Lung (tissue), 12 donors: ENCODE results near the gene LPCAT2. TPM values are rescaled to one million over a fixed set of nuclear protein-coding genes. Genes with fewer than 3 reads are reported as not detected.

ENCODE experiments used
- ATAC-seq: fragments of 200-7000 bp; cut with Tn5 transposase; one replicate; pipeline ENCODE4 v1.9.1; 2020; ENCODE audit warnings: moderate number of reproducible peaks; ENCODE audit not compliant: insufficient read depth, low FRiP score
- DNase-seq, 3 donors: peaks; one replicate each; pipeline ENCODE4 v3.0.0-alpha.2; 2013 to 2017
- H3K27ac ChIP-seq, 2 donors: one replicate each; pipeline ENCODE4 v1.5.1; 2013; ENCODE audit warnings: mild to moderate bottlenecking in 2 of 2, moderate library complexity in 2 of 2, control low read depth in 1 of 2, inconsistent platforms in 1 of 2, low read depth in 1 of 2, low read length in 1 of 2
- H3K27me3 ChIP-seq, 3 donors: one replicate each; pipeline ENCODE4 v1.5.1; 2013; ENCODE audit warnings: low read length in 2 of 3; ENCODE audit not compliant: control insufficient read depth in 3 of 3, insufficient read depth in 3 of 3
- H3K36me3 ChIP-seq, 4 donors: one replicate each; pipeline ENCODE4 v1.5.1; 2013; ENCODE audit warnings: low read length in 4 of 4, mild to moderate bottlenecking in 1 of 4, moderate library complexity in 1 of 4; ENCODE audit not compliant: control insufficient read depth in 4 of 4, insufficient read depth in 4 of 4
- H3K4me1 ChIP-seq, 5 donors: one replicate each; pipeline ENCODE4 v1.5.1; 2013; ENCODE audit warnings: low read length in 5 of 5, mild to moderate bottlenecking in 2 of 5, moderate library complexity in 1 of 5; ENCODE audit not compliant: control insufficient read depth in 5 of 5, insufficient read depth in 5 of 5
- H3K4me3 ChIP-seq: one replicate; pipeline ENCODE4 v1.5.1; 2013; ENCODE audit warnings: mild to moderate bottlenecking, control low read depth, moderate library complexity
- H3K9ac ChIP-seq, 2 donors: one replicate each; pipeline ENCODE4 v1.5.1; 2013; ENCODE audit warnings: low read length in 2 of 2, control low read depth in 1 of 2; ENCODE audit not compliant: insufficient read depth in 1 of 2
- H3K9me3 ChIP-seq, 4 donors: one replicate each; pipeline ENCODE4 v1.5.1; 2013; ENCODE audit warnings: low read length in 3 of 4, mild to moderate bottlenecking in 1 of 4, moderate library complexity in 1 of 4; ENCODE audit not compliant: control insufficient read depth in 4 of 4, insufficient read depth in 3 of 4
- CTCF ChIP-seq: IDR thresholded peaks from 2 replicates; pipeline ENCODE4 v1.5.1; 2012; ENCODE audit warnings: mild to moderate bottlenecking; ENCODE audit errors: control extremely low read depth, extremely low read depth
- WGBS, 2 donors: extraction: QIAGEN DNeasy Blood & Tissue Kit; methylation state at CpG; one replicate each; pipeline ENCODE4 v1.1.7; 2013; 5-methylcytosine and 5-hydroxymethylcytosine counted together
- polyA plus RNA-seq, 2 donors: library from polyadenylated mRNA; stranded (reverse); fragments of 200-250 nt; gene quantifications; one replicate each; pipeline ENCODE4 v1.2.1, GENCODE V29; 2013
- total RNA-seq, 2 donors: library from RNA; depleted of rRNA in 1 of 2; stranded (reverse); fragments of >200 nt in 1 of 2; gene quantifications; one replicate each; pipeline ENCODE4 v1.2.1, GENCODE V29; 2014 to 2021
- donor health status: control.
- donor health status: control.
- donor health status: Bipolar disorder and iron deficiency.
- donor health status: healthy.
- donor health status: DM: yes; HTN: yes; CAD: no.

The LPCAT2 gene
- total and polyA plus RNA-seq, 4 donors = 9.5 to 25.3 (median 19.4) TPM

- no peak for DNase-seq
- H3K9ac ChIP-seq = no peak overlapping the region
- TF ChIP-seq CTCF = no peak
- ATAC-seq = no peak
- peaks cover 0 to 83% (median 40%) of the 10 kb centered on the region in 4 donors for H3K36me3 ChIP-seq
- no peaks in the 10 kb centered on the region for H3K27me3 ChIP-seq
- no peak overlapping the region for H3K4me3 ChIP-seq
- H3K4me1 ChIP-seq = peaks cover 0 to 17% (median 8%) of the 10 kb centered on the region in 5 donors
- WGBS, 2 donors = 96 to 98% methylated on average over 2 of the region's 2 CpGs
- peaks cover 0 to 2% (median 0%) of the 10 kb centered on the region in 4 donors for H3K9me3 ChIP-seq
- no peak overlapping the region for H3K27ac ChIP-seq
Measured at GRCh38 chr16:55490301-55490700, 18.6 kb upstream of the LPCAT2 start.

GRCh38 chr16:55491691-55492090 lies 17.2 kb upstream of the LPCAT2 start:
- ATAC-seq = no peak
- H3K9me3 ChIP-seq = no peaks in the 10 kb centered on the region
- H3K27ac ChIP-seq = no peak overlapping the region
- H3K4me3 ChIP-seq = no peak overlapping the region
- TF ChIP-seq CTCF = no peak
- no peak for DNase-seq
- H3K4me1 ChIP-seq = peaks cover 0 to 26% (median 18%) of the 10 kb centered on the region in 5 donors
- WGBS, 2 donors = 75 to 83% methylated on average over 7 of the region's 7 CpGs
- H3K36me3 ChIP-seq = peaks cover 0 to 85% (median 39%) of the 10 kb centered on the region in 4 donors
- no peaks in the 10 kb centered on the region for H3K27me3 ChIP-seq
- no peak overlapping the region for H3K9ac ChIP-seq

GRCh38 chr16:55492756-55493380 lies 16.0 kb upstream of the LPCAT2 start:
- H3K27ac ChIP-seq = no peak overlapping the region
- H3K9me3 ChIP-seq = no peaks in the 10 kb centered on the region
- ATAC-seq (no peak), DNase-seq (no peak)
- TF ChIP-seq CTCF = no peak
- H3K4me1 ChIP-seq = peaks cover 0 to 26% (median 18%) of the 10 kb centered on the region in 5 donors
- H3K36me3 ChIP-seq = peaks cover 0 to 82% (median 37%) of the 10 kb centered on the region in 4 donors
- no peak overlapping the region for H3K4me3 ChIP-seq
- 83 to 93% methylated on average over 10 of the region's 10 CpGs for WGBS, 2 donors
- no peaks in the 10 kb centered on the region for H3K27me3 ChIP-seq
- H3K9ac ChIP-seq = no peak overlapping the region
